ENCODE data around the gene CTSD. TPM values are rescaled to one million over a fixed set of nuclear protein-coding genes. Genes with fewer than 3 reads are reported as not detected.

CTSD gene
- polyA plus RNA-seq, 1 of the 3 experiments (the other 2 are of a cell fraction), result 187 TPM

- CTCF ChIA-PET, result interaction anchor here (0.6 to 2.4 kb wide), 4 partner anchors 8 to 80 kb away, joined by 3 to 16 read pairs (median 8); partner anchors contain the start of gene CTSD
- Histone ChIP-seq H3K9me3 (no peaks in the 10 kb centered on the region), H3K27me3 (ENCODE audit: insufficient read depth) (no peaks in the 10 kb centered on the region), H3K27ac (ENCODE audit: low read depth in 2 of 2, low read length in 1 of 2) (peak overlapping the region; percentile 5 to 55; a peak in 3 of 4 replicates), H3K4me2 (peak overlapping the region; percentile 77; the same call in 1 of the 2 replicates), H3K9ac (no peak overlapping the region), H3F3A (replicated peaks; ENCODE audit: insufficient read depth) (no peaks in the 10 kb centered on the region), H3K4me1 (ENCODE audit: control insufficient read depth in 1 of 2, insufficient read depth in 2 of 2, low read depth in 1 of 2, low read length in 1 of 2) (peaks cover 4 to 12% of the 10 kb centered on the region in 2 experiments; a peak in 2 of 4 replicates), H3K79me2 (ENCODE audit: insufficient read depth) (no peaks in the 10 kb centered on the region), H2AFZ (ENCODE audit: low read depth) (peak overlapping the region; percentile 20; the same call in 1 of the 2 replicates), H3K4me3 (ENCODE audit: low read depth in 2 of 2, low read length in 1 of 2) (no peak overlapping the region), H3K9me2 (no peaks in the 10 kb centered on the region), H4K20me1 (ENCODE audit: insufficient read depth) (no peaks in the 10 kb centered on the region), H3K36me3 (replicated peaks in 1 of 2; ENCODE audit: control insufficient read depth in 1 of 2, insufficient read depth in 2 of 2, low read length in 1 of 2) (no peaks in the 10 kb centered on the region)
- POLR2A ChIA-PET, result interaction anchor here (1.6 kb wide), 1 partner anchor 9 kb away, joined by 4 read pairs; the partner anchor contains the start of gene CTSD
- DNase-seq, result no peak
- 36% methylated on average over 13 of the region's 15 CpGs for WGBS (ENCODE audit: low lambda C conversion rate)
- TF ChIP-seq, protein P1, sequence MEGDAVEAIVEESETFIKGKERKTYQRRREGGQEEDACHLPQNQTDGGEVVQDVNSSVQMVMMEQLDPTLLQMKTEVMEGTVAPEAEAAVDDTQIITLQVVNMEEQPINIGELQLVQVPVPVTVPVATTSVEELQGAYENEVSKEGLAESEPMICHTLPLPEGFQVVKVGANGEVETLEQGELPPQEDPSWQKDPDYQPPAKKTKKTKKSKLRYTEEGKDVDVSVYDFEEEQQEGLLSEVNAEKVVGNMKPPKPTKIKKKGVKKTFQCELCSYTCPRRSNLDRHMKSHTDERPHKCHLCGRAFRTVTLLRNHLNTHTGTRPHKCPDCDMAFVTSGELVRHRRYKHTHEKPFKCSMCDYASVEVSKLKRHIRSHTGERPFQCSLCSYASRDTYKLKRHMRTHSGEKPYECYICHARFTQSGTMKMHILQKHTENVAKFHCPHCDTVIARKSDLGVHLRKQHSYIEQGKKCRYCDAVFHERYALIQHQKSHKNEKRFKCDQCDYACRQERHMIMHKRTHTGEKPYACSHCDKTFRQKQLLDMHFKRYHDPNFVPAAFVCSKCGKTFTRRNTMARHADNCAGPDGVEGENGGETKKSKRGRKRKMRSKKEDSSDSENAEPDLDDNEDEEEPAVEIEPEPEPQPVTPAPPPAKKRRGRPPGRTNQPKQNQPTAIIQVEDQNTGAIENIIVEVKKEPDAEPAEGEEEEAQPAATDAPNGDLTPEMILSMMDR (IDR thresholded peaks at IDR 0.05), result no peak
- TF ChIP-seq FOSL2 (IDR thresholded peaks at IDR 0.05; ENCODE audit: borderline replicate concordance, low read depth), result peak; percentile 96
- no peak for TF ChIP-seq RAD21 (IDR thresholded peaks at IDR 0.05; ENCODE audit: low read length)
- 0 out of 2 replicates have a peak, but pooled peaks have one; percentile 15 for TF ChIP-seq NFIC (IDR thresholded peaks at IDR 0.05; ENCODE audit: borderline replicate concordance)
- TF ChIP-seq EZH2phosphoT487 (IDR thresholded peaks at IDR 0.05; ENCODE audit: borderline replicate concordance, low read depth), result no peak
- TF ChIP-seq PBX3 (IDR thresholded peaks at IDR 0.05), result no peak
- peak in 1 of 2 experiments; percentile 56; a peak in 1 of 4 replicates for TF ChIP-seq EP300 (IDR thresholded peaks at IDR 0.05; ENCODE audit: borderline replicate concordance in 1 of 2, low read depth in 1 of 2, low read length in 1 of 2)
- TF ChIP-seq POLR2AphosphoS5 (IDR thresholded peaks at IDR 0.05; ENCODE audit: low read depth, low read length), result peak; percentile 16; the same call in 1 of the 2 replicates
- no peak for TF ChIP-seq NRF1 (IDR thresholded peaks at IDR 0.05; ENCODE audit: low read depth, low read length)
- peak; percentile 55 for TF ChIP-seq TCF12 (IDR thresholded peaks at IDR 0.05)
- TF ChIP-seq, protein P2, sequence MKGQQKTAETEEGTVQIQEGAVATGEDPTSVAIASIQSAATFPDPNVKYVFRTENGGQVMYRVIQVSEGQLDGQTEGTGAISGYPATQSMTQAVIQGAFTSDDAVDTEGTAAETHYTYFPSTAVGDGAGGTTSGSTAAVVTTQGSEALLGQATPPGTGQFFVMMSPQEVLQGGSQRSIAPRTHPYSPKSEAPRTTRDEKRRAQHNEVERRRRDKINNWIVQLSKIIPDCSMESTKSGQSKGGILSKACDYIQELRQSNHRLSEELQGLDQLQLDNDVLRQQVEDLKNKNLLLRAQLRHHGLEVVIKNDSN (IDR thresholded peaks at IDR 0.05; ENCODE audit: borderline replicate concordance, low read depth), result 0 out of 2 replicates have a peak, but pooled peaks have one; percentile 40
- no peak for TF ChIP-seq ZBTB33 (IDR thresholded peaks at IDR 0.05; ENCODE audit: borderline replicate concordance, low read depth)
- no peak for TF ChIP-seq FOXM1 (IDR thresholded peaks at IDR 0.05; ENCODE audit: low read depth)
- TF ChIP-seq GATA2 (CRISPR knock-in tag; IDR thresholded peaks at IDR 0.05), result no peak
- TF ChIP-seq RXRA (IDR thresholded peaks at IDR 0.05; ENCODE audit: borderline replicate concordance, low read depth), result peak; percentile 41; the same call in 1 of the 2 replicates
- TF ChIP-seq RCOR1 (IDR thresholded peaks at IDR 0.05; ENCODE audit: low read length), result no peak
- peak; percentile 93 for TF ChIP-seq JUND (IDR thresholded peaks at IDR 0.05)
- TF ChIP-seq, protein P3, sequence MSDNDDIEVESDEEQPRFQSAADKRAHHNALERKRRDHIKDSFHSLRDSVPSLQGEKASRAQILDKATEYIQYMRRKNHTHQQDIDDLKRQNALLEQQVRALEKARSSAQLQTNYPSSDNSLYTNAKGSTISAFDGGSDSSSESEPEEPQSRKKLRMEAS (IDR thresholded peaks at IDR 0.05; ENCODE audit: low read depth), result no peak
- TF ChIP-seq, protein P4, sequence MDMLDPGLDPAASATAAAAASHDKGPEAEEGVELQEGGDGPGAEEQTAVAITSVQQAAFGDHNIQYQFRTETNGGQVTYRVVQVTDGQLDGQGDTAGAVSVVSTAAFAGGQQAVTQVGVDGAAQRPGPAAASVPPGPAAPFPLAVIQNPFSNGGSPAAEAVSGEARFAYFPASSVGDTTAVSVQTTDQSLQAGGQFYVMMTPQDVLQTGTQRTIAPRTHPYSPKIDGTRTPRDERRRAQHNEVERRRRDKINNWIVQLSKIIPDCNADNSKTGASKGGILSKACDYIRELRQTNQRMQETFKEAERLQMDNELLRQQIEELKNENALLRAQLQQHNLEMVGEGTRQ (IDR thresholded peaks at IDR 0.05; ENCODE audit: borderline replicate concordance, low read depth, low read length), result no peak
- TF ChIP-seq REST (IDR thresholded peaks at IDR 0.05; ENCODE audit: low read depth, low read length), result no peak
Observed at GRCh38 chr11:1772270-1773130, 8.8 kb upstream of the CTSD start.
